Measurements from ENCODE around the gene RAB4B. TPM values are rescaled to one million over a fixed set of nuclear protein-coding genes. Genes with fewer than 3 reads are reported as not detected.

Gene RAB4B
- total and polyA plus RNA-seq, 2 donors (not counting 1 experiment from before 2014, with no cell fraction given): 10.6 to 12.8 TPM

- Histone ChIP-seq H3K27ac (ENCODE audit: insufficient read depth, low read length) (no peak overlapping the region), H3K9me3 (ENCODE audit: control insufficient read depth, insufficient read depth, low read depth, low read length) (no peaks in the 10 kb centered on the region), H3K27me3 (ENCODE audit: control insufficient read depth, insufficient read depth, low read length) (no peaks in the 10 kb centered on the region), H3K9ac (ENCODE audit: insufficient read depth, low read length) (no peak overlapping the region), H3K79me2 (ENCODE audit: control insufficient read depth, insufficient read depth, low read length) (peaks cover 56% of the 10 kb centered on the region), H3K36me3 (ENCODE audit: control insufficient read depth, insufficient read depth, low read length) (peaks cover 9% of the 10 kb centered on the region), H3K4me3 (replicated peaks in 1 of 4; ENCODE audit: control extremely low read depth in 1 of 4, insufficient read depth in 1 of 4, low read depth in 3 of 4, low read length in 4 of 4) (peak overlapping the region; percentile 70 to 90 (median 74)), H3K4me2 (ENCODE audit: extremely low read depth, insufficient read depth, low read length) (peak overlapping the region; percentile 72), H4K20me1 (ENCODE audit: control insufficient read depth, extremely low read depth, insufficient read depth, low read length) (no peaks in the 10 kb centered on the region), H2AFZ (ENCODE audit: low read length) (no peak overlapping the region), H3K4me1 (ENCODE audit: control insufficient read depth, extremely low read depth, insufficient read depth, low read length) (peaks cover 6% of the 10 kb centered on the region)
- DNase-seq (ENCODE audit: low read depth in 2 of 2): no peak
- TF ChIP-seq EZH2 (IDR thresholded peaks at IDR 0.05; ENCODE audit: low read length, missing control alignments) (no peak), CTCF (conservative IDR thresholded peaks at IDR 0.05 in 1 of 2, IDR thresholded peaks at IDR 0.05 in 1 of 2; ENCODE audit: low read depth in 1 of 2, low read length in 2 of 2) (no peak)
Measured at GRCh38 chr19:40752257-40752781, 25.7 kb upstream of the RAB4B start.

GRCh38 chr19:40754611-40755247 is 23.3 kb upstream of the RAB4B start:
- no peaks in the 10 kb centered on the region for H3K27me3 ChIP-seq (ENCODE audit: control insufficient read depth, insufficient read depth, low read length)
- peak overlapping the region; percentile 62 for H3K4me2 ChIP-seq (ENCODE audit: extremely low read depth, insufficient read depth, low read length)
- DNase-seq (ENCODE audit: low read depth in 2 of 2): no peak
- H3K4me3 ChIP-seq (replicated peaks in 1 of 4; ENCODE audit: control extremely low read depth in 1 of 4, insufficient read depth in 1 of 4, low read depth in 3 of 4, low read length in 4 of 4): no peak overlapping the region
- H3K27ac ChIP-seq (ENCODE audit: insufficient read depth, low read length): peak overlapping the region; percentile 35
- no peaks in the 10 kb centered on the region for H4K20me1 ChIP-seq (ENCODE audit: control insufficient read depth, extremely low read depth, insufficient read depth, low read length)
- H3K4me1 ChIP-seq (ENCODE audit: control insufficient read depth, extremely low read depth, insufficient read depth, low read length): peaks cover 5% of the 10 kb centered on the region
- no peaks in the 10 kb centered on the region for H3K9me3 ChIP-seq (ENCODE audit: control insufficient read depth, insufficient read depth, low read depth, low read length)
- H3K9ac ChIP-seq (ENCODE audit: insufficient read depth, low read length): no peak overlapping the region
- TF ChIP-seq EZH2 (IDR thresholded peaks at IDR 0.05; ENCODE audit: low read length, missing control alignments) (no peak), CTCF (conservative IDR thresholded peaks at IDR 0.05 in 1 of 2, IDR thresholded peaks at IDR 0.05 in 1 of 2; ENCODE audit: low read depth in 1 of 2, low read length in 2 of 2) (no peak)
- H2AFZ ChIP-seq (ENCODE audit: low read length): no peak overlapping the region
- H3K79me2 ChIP-seq (ENCODE audit: control insufficient read depth, insufficient read depth, low read length): peaks cover 60% of the 10 kb centered on the region
- H3K36me3 ChIP-seq (ENCODE audit: control insufficient read depth, insufficient read depth, low read length): peaks cover 22% of the 10 kb centered on the region

GRCh38 chr19:40755248-40755624 is 22.8 kb upstream of the RAB4B start:
- no peak for TF ChIP-seq CTCF (conservative IDR thresholded peaks at IDR 0.05 in 1 of 2, IDR thresholded peaks at IDR 0.05 in 1 of 2; ENCODE audit: low read depth in 1 of 2, low read length in 2 of 2)
- no peak for TF ChIP-seq EZH2 (IDR thresholded peaks at IDR 0.05; ENCODE audit: low read length, missing control alignments)

More at GRCh38 chr19:40755248-40755624, 22.8 kb upstream of the RAB4B start:
- Histone ChIP-seq H3K27ac (ENCODE audit: insufficient read depth, low read length) (no peak overlapping the region), H3K27me3 (ENCODE audit: control insufficient read depth, insufficient read depth, low read length) (no peaks in the 10 kb centered on the region), H2AFZ (ENCODE audit: low read length) (no peak overlapping the region), H3K4me3 (replicated peaks in 1 of 4; ENCODE audit: control extremely low read depth in 1 of 4, insufficient read depth in 1 of 4, low read depth in 3 of 4, low read length in 4 of 4) (no peak overlapping the region), H4K20me1 (ENCODE audit: control insufficient read depth, extremely low read depth, insufficient read depth, low read length) (no peaks in the 10 kb centered on the region), H3K79me2 (ENCODE audit: control insufficient read depth, insufficient read depth, low read length) (peaks cover 60% of the 10 kb centered on the region), H3K9me3 (ENCODE audit: control insufficient read depth, insufficient read depth, low read depth, low read length) (no peaks in the 10 kb centered on the region), H3K36me3 (ENCODE audit: control insufficient read depth, insufficient read depth, low read length) (peaks cover 22% of the 10 kb centered on the region), H3K9ac (ENCODE audit: insufficient read depth, low read length) (no peak overlapping the region), H3K4me1 (ENCODE audit: control insufficient read depth, extremely low read depth, insufficient read depth, low read length) (peaks cover 4% of the 10 kb centered on the region), H3K4me2 (ENCODE audit: extremely low read depth, insufficient read depth, low read length) (no peak overlapping the region)
- DNase-seq (ENCODE audit: low read depth in 2 of 2): no peak
